DOHH2 (cell line): ENCODE data around the gene ICE1.

ENCODE experiments used
- CTCF ChIP-seq: fragments of 200-600 bp; sonication (generic); IDR thresholded peaks from one replicate; pipeline ENCODE4 v1.5.1; 2014; ENCODE audit warnings: antibody characterized with exemption, mild to moderate bottlenecking, low read depth, low read length; ENCODE audit not compliant: poor library complexity, severe bottlenecking
- EZH2phosphoT487 ChIP-seq: fragments of 200-600 bp; sonication (generic); IDR thresholded peaks from 2 replicates; pipeline ENCODE4 v1.6.1; 2017; ENCODE audit warnings: borderline replicate concordance, mild to moderate bottlenecking, antibody characterized with exemption, low read length, moderate library complexity, mixed read lengths

GRCh38 chr5:5418006-5418405 is 4.5 kb upstream of the ICE1 start:
- no peak for TF ChIP-seq CTCF
- no peak for TF ChIP-seq EZH2phosphoT487
